ENCODE results near the gene CGB3.

The CGB3 gene

DNA sequence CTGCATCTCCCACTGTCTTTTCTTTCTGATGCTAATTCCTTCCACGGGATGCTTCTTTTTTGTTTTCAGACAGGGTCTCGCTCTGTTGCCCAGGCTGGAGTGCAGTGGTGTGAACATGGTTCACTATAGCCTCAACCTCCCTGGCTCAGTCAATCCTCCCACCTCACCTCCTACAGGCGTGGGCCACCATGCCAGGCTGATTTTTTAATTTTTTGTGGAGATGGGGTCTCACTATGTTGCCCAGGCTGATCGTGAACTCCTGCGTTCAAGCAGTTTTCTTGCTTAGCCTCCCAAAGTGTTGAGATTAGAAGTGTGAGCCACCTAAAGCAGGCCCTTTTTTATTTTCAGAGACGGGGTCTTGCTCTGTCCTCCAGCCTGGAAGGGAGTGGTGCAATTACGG is 35.8 kb downstream of the CGB3 start:
- no peak for DNase-seq (ENCODE audit: low read depth)

DNA sequence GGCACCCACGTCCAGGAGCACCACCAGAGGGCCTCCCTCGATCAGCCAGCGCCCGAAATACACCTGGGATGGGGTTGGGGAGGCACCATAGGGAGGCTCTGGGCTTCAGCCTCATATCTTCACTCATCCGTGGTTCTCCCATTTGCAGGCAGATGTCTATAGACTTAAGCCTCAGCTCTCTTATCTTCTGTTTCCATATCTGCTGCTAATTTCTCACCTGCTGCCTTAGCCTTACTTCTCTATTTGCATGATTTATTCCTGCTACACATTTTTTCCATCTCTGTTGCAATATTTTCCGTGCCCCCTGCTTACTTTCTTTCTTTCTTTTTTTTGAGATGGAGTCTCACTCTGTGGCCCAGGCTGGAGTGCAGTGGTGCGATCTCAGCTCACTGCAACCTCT is 36.8 kb downstream of the CGB3 start:
- DNase-seq (ENCODE audit: low read depth) = no peak

DNA sequence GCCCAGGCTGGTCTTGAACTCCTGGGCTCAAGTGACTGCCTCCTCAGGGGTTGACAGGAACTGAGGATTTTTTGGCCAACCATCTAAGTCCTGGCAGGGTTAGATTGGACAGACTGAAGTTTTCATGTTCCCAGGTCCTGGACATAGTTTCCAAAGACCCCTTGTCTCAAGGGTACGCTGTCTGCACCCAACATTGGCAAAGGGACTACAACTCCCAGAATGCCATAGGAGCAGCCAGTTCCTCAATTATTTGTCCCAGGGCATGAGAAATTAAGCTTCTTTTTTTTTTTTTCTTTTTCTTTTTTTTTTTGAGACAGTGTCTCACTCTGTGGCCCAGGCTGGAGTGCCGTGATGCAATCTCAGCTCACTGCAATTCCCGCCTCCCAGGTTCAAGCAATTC is 37.9 kb downstream of the CGB3 start:
- no peak for DNase-seq (ENCODE audit: low read depth)

DNA sequence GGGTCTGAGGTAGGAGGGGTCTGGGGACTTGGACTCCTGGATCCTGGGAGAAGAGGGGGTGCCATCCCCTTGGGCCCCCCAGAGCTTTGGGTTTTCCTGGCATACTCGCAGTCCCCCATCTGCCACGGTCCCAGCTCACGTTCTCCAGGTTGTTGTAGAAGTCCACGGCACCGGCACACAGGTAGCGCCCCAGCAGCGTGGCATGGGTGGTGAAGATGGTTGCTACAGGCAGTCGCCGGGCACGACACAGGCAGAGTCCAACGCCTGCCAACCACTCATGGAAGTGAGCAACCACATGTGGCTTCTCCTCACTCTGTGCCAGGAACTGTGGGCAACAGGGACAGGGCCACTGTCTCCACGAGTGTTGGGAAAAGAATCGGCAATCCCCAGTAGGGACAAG is 38.4 kb downstream of the CGB3 start:
- no peak for DNase-seq (ENCODE audit: low read depth)

DNA sequence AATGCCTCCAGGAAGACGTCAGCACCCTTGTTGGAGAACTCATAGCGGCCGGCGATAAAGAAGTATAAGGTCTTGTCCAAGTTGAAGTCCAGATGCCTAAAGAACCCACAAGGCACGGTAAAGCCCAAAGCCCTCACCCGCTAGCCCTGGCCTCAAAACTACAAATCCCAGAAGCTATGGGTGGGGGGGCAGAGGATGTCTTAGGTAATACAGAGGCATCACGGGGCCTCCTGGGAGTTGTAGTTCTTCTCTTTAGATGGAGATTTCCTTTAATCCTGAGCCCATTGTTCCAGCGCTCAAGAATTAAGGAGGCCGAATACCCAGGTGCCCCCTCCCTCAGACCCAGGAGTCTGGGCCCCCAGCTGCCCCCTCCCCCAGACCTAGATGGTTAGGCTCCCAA is 41.9 kb downstream of the CGB3 start:
- no peak for DNase-seq (ENCODE audit: low read depth)

DNA sequence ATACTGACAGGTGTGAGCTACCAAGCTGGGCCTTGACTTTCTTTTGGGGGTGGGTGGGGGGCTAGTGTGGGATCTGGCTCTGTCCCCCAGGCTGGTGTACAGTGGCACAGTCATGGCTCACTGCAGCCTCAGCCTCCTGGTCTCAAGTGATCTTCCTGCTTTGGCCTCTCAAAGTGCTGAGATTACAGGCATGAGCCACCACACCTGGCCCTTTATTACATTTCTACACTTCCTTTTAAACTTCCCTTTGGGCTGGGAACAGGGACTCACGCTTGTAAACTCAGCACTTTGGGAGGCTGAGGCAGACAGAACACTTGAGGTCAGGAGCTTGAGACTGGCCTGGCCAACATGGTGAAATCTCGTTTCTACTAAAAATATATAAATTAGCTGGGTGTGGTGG is 47.1 kb downstream of the CGB3 start:
- no peak for DNase-seq (ENCODE audit: low read depth)

DNA sequence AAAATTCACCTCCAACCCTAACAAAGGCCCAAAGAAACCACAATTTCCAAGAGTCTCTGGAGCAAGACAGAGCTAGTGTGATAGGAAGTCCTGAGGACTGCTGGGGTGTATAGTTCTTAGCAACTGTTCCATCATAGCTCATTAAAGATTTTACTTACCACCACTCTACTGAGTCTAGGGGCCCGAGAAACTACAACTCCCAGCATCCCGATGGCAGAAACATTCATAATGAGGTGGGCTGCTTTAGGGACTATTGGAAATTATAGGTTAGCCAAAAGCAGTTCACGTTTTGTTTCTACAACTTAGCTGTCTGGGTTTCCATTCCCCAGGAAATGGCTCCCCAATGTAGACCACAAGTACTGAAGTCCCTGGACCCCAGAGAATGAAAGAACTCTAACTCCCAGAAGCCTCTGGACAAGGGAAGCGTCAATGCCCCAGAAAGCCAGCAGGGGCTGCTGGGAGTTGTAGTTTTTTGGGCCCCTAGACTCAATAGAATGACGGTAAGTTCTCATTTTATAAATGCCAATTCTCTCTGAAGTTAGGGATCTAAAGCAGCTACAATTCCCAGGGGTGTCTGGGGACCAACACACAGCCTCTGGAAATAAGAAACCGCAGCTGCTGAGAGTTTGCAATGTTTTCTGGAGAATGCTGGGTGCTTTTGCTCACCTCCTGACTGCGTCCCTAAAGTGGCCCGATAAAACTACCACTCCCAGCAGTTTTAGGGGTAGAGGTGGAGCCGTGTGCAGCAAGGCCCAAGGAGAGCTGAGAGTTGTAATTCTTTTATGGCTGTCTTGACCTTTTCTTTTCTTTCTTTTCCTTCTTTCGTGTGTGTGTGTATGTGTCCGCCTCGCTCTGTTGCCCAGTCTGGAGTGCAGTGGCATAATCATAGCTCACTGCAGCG is 47.9 kb downstream of the CGB3 start:
- DNase-seq (ENCODE audit: low read depth) = no peak
